HCT116 (cell line): ENCODE measurements around the gene UBR3. TPM values are rescaled to one million over a fixed set of nuclear protein-coding genes. Genes with fewer than 3 reads are reported as not detected.

Experiments used
- ATAC-seq: fragments of 200-7000 bp; cut with Tn5 transposase; 2 replicates; pipeline ENCODE4 v1.9.1; 2020; ENCODE audit warnings: mild to moderate bottlenecking, moderate library complexity
- BruUV-seq: library from RNA; stranded (reverse); fragments of 400-500 nt; replicated peaks from 2 replicates; lab custom pipeline; 2021; lab: Mats Ljungman, UMichigan
- CTCF ChIA-PET: fragments of 300-600 bp; sonication (Branson Sonifier 250); formaldehyde crosslinking; loops from one replicate; lab custom pipeline; 2021; ENCODE audit warnings: antibody characterized with exemption; lab: Charles Lee
- POLR2A ChIA-PET: fragments of 300-600, 350-600 bp; sonication (Branson Sonifier 250); formaldehyde crosslinking; loops from one replicate; lab custom pipeline; 2021; ENCODE audit warnings: antibody characterized with exemption; lab: Charles Lee
- RAD21 ChIA-PET, 2 experiments: fragments of 300-600 bp; sonication (Branson Sonifier 250); formaldehyde crosslinking; loops; one replicate each; lab custom pipeline; 2023; ENCODE audit warnings: low total read pairs in 2 of 2; ENCODE audit not compliant: uncharacterized antibody in 2 of 2, unreplicated experiment in 2 of 2, low non-redundant PET in 1 of 2; lab: Charles Lee
- DNase-seq: peaks from one replicate; pipeline ENCODE4 v3.0.0-alpha.2; 2010; ENCODE audit warnings: low read depth, low spot score
- H2AFZ ChIP-seq: fragments of 200-600 bp; shearing (Covaris generic), sonication (generic); 2 replicates; pipeline ENCODE4 v1.6.1; 2017; ENCODE audit warnings: low read depth, mixed run types, mixed read lengths, antibody characterized with exemption, low read length; ENCODE audit not compliant: poor library complexity, severe bottlenecking
- H3K27ac ChIP-seq: 2 replicates; pipeline ENCODE4 v1.5.1; 2012; ENCODE audit warnings: low read depth, low read length
- H3K27me3 ChIP-seq: fragments of 200-600 bp; sonication (generic); 2 replicates; pipeline ENCODE4 v1.6.1; 2016; ENCODE audit warnings: mixed run types, low read length, mixed read lengths; ENCODE audit not compliant: insufficient read depth
- H3K36me3 ChIP-seq, 2 experiments: fragments of 200-500 bp in 1 of 2; fragments of 200-600 bp in 1 of 2; sonication (Bioruptor generic) in 1 of 2; sonication (generic) in 1 of 2; 2 replicates each; pipeline versions ENCODE4 v1.5.1 to v1.6.1; 2014 to 2016; ENCODE audit warnings: low read length in 2 of 2, inconsistent platforms in 1 of 2, mixed read lengths in 1 of 2, mixed run types in 1 of 2; ENCODE audit not compliant: insufficient read depth in 2 of 2, control insufficient read depth in 1 of 2
- H3K4me1 ChIP-seq, 2 experiments: fragments of 200-600 bp in 1 of 2; sonication (generic) in 1 of 2; 2 replicates each; pipeline versions ENCODE4 v1.5.1 to v1.6.1; 2012 to 2017; ENCODE audit warnings: low read length in 2 of 2, inconsistent platforms in 1 of 2, mild to moderate bottlenecking in 1 of 2, mixed read lengths in 1 of 2, mixed run types in 1 of 2, moderate library complexity in 1 of 2; ENCODE audit not compliant: insufficient read depth in 2 of 2, control insufficient read depth in 1 of 2
- H3K4me2 ChIP-seq: fragments of 200-600 bp; sonication (generic); 2 replicates; pipeline ENCODE4 v1.6.1; 2017; ENCODE audit warnings: mixed run types, low read length, mixed read lengths
- H3K4me3 ChIP-seq, 2 experiments: fragments of 200-600 bp in 1 of 2; sonication (generic) in 1 of 2; replicated peaks in 1 of 2; 2 replicates each; pipeline ENCODE4 v1.5.1; 2011 to 2016; ENCODE audit warnings: low read length in 2 of 2, control low read depth in 1 of 2, low read depth in 1 of 2, mild to moderate bottlenecking in 1 of 2, mixed read lengths in 1 of 2, mixed run types in 1 of 2
- H3K79me2 ChIP-seq: fragments of 200-600 bp; sonication (generic); 2 replicates; pipeline ENCODE4 v1.6.1; 2017; ENCODE audit warnings: mild to moderate bottlenecking, mixed run types, low read length, moderate library complexity, mixed read lengths; ENCODE audit not compliant: insufficient read depth
- H3K9ac ChIP-seq: fragments of 200-600 bp; sonication (generic); 2 replicates; pipeline ENCODE4 v1.6.1; 2016; ENCODE audit warnings: low read length, mixed read lengths
- H3K9me2 ChIP-seq: fragments of 200-600 bp; sonication (generic), shearing (Covaris generic); 2 replicates; pipeline ENCODE4 v1.6.1; 2017; ENCODE audit warnings: mixed run types, mild to moderate bottlenecking, moderate library complexity; ENCODE audit not compliant: insufficient read depth
- H3K9me3 ChIP-seq, 2 experiments: fragments of 200-500 bp in 1 of 2; fragments of 200-600 bp in 1 of 2; sonication (Bioruptor generic) in 1 of 2; sonication (generic) in 1 of 2; 2 replicates each; pipeline ENCODE4 v1.6.1; 2014 to 2017; ENCODE audit warnings: low read length in 2 of 2, mixed read lengths in 2 of 2, inconsistent platforms in 1 of 2, low read depth in 1 of 2, mild to moderate bottlenecking in 1 of 2, mixed run types in 1 of 2, moderate library complexity in 1 of 2; ENCODE audit not compliant: control insufficient read depth in 1 of 2, insufficient read depth in 1 of 2
- H4K20me1 ChIP-seq: fragments of 200-600 bp; sonication (generic), shearing (Covaris generic); 2 replicates; pipeline ENCODE4 v1.6.1; 2017; ENCODE audit warnings: mixed run types, mild to moderate bottlenecking, moderate library complexity; ENCODE audit not compliant: insufficient read depth
- ATF3 ChIP-seq: IDR thresholded peaks from 2 replicates; pipeline ENCODE4 v1.6.1; 2012
- CTCF ChIP-seq, 3 experiments: fragments of 200-600 bp in 1 of 3; sonication (generic) in 1 of 3; IDR thresholded peaks in 2 of 3; conservative IDR thresholded peaks in 1 of 3; 2 replicates each; pipeline ENCODE4 v1.5.1; 2012 to 2017; ENCODE audit warnings: low read depth in 2 of 3, low read length in 2 of 3, antibody characterized with exemption in 1 of 3, borderline replicate concordance in 1 of 3, control low read depth in 1 of 3, mild to moderate bottlenecking in 1 of 3, mixed read lengths in 1 of 3, mixed run types in 1 of 3, moderate library complexity in 1 of 3; ENCODE audit not compliant: insufficient read depth in 1 of 3
- EGR1 ChIP-seq: IDR thresholded peaks from 2 replicates; pipeline ENCODE4 v1.6.1; 2012; ENCODE audit warnings: low read depth
- EZH2 ChIP-seq: fragments of 200-600 bp; sonication (generic); IDR thresholded peaks from 2 replicates; pipeline ENCODE4 v1.6.1; 2017; ENCODE audit warnings: antibody characterized with exemption, mixed run types
- FOSL1 ChIP-seq: IDR thresholded peaks from 2 replicates; pipeline ENCODE4 v1.6.1; 2012; ENCODE audit warnings: low read depth
- JUND ChIP-seq: IDR thresholded peaks from 2 replicates; pipeline ENCODE4 v1.6.1; 2012
- POLR2A ChIP-seq: IDR thresholded peaks from 2 replicates; pipeline ENCODE4 v1.7.0; 2011; ENCODE audit warnings: borderline replicate concordance; ENCODE audit not compliant: insufficient read depth, insufficient read length; ENCODE audit errors: extremely low read depth
- POLR2AphosphoS5 ChIP-seq: IDR thresholded peaks from 2 replicates; pipeline ENCODE4 v1.6.1; 2011; ENCODE audit warnings: mild to moderate bottlenecking, low read depth, low read length, moderate library complexity
- REST ChIP-seq: IDR thresholded peaks from 2 replicates; pipeline ENCODE4 v1.6.1; 2012; ENCODE audit warnings: low read depth
- SIN3A ChIP-seq: IDR thresholded peaks from 2 replicates; pipeline ENCODE4 v1.6.1; 2012; ENCODE audit warnings: low read depth
- SP1 ChIP-seq: IDR thresholded peaks from 2 replicates; pipeline ENCODE4 v1.6.1; 2012; ENCODE audit warnings: low read depth
- SRF ChIP-seq: IDR thresholded peaks from 2 replicates; pipeline ENCODE4 v1.6.1; 2012; ENCODE audit warnings: low read depth
- TCF7L2 ChIP-seq: IDR thresholded peaks from 2 replicates; pipeline ENCODE4 v1.7.0; 2011; ENCODE audit warnings: borderline replicate concordance, inconsistent platforms; ENCODE audit not compliant: insufficient read depth, insufficient read length; ENCODE audit errors: extremely low read depth
- YY1 ChIP-seq: IDR thresholded peaks from 2 replicates; pipeline ENCODE4 v1.6.1; 2011; ENCODE audit warnings: low read length, low read depth, moderate library complexity, mild to moderate bottlenecking; ENCODE audit not compliant: insufficient replicate concordance; ENCODE audit errors: extremely low read depth
- ZBTB33 ChIP-seq: IDR thresholded peaks from 2 replicates; pipeline ENCODE4 v1.6.1; 2011; ENCODE audit warnings: mild to moderate bottlenecking, low read length, moderate library complexity; ENCODE audit not compliant: insufficient replicate concordance; ENCODE audit errors: extremely low read depth
- ZFX ChIP-seq: fragments of 450-650 bp; IDR thresholded peaks from 2 replicates; pipeline ENCODE4 v1.6.1; 2017
- ZNF274 ChIP-seq: fragments of 200-500 bp; sonication (Bioruptor generic); IDR thresholded peaks from 2 replicates; pipeline ENCODE4 v1.6.1; 2014; ENCODE audit warnings: mild to moderate bottlenecking, low read depth, low read length, inconsistent platforms
- intact Hi-C: fragments of 100-400 bp; cut with micrococcal nuclease; formaldehyde crosslinking; loops from 2 replicates; pipeline ENCODE4 v1.10.0; 2022
- total RNA-seq: library from RNA; stranded (reverse); gene quantifications from one replicate; pipeline ENCODE4 v1.2.1, GENCODE V29; 2021; ENCODE audit not compliant: unreplicated experiment
- TF ChIP-seq, protein P1 (sequence below): IDR thresholded peaks from 2 replicates; pipeline ENCODE4 v1.6.1; 2012

Gene UBR3
- total RNA-seq, 1 experiment from 2014 or later, result 29.5 TPM

GRCh38 chr2:170024721-170025120, 197.5 kb downstream of the UBR3 start:
- Histone ChIP-seq H3K9me2 (no peaks in the 10 kb centered on the region), H2AFZ (no peak overlapping the region), H3K4me3 (no peak overlapping the region), H3K79me2 (no peaks in the 10 kb centered on the region), H3K9me3 (no peaks in the 10 kb centered on the region), H3K36me3 (no peaks in the 10 kb centered on the region), H3K27me3 (no peaks in the 10 kb centered on the region), H3K4me2 (no peak overlapping the region), H4K20me1 (no peaks in the 10 kb centered on the region), H3K9ac (no peak overlapping the region), H3K4me1 (no peaks in the 10 kb centered on the region), H3K27ac (no peak overlapping the region)
- no TSS peak for BruUV-seq
- ChIA-PET POLR2A (no interaction called here), CTCF (no interaction called here), RAD21 (no interaction called here)
- TF ChIP-seq ZBTB33 (no peak), JUND (no peak), SP1 (no peak), YY1 (no peak), TCF7L2 (no peak), ZNF274 (no peak), POLR2A (no peak), EGR1 (no peak), REST (no peak), FOSL1 (no peak), ZFX (no peak), SRF (no peak), SIN3A (no peak), ATF3 (no peak), POLR2AphosphoS5 (no peak), EZH2 (no peak), CTCF (IDR thresholded peaks at IDR 0.05 in 2 of 3, conservative IDR thresholded peaks at IDR 0.05 in 1 of 3; ENCODE audit: borderline replicate concordance in 1 of 3, insufficient read depth in 1 of 3, low read depth in 2 of 3, low read length in 2 of 3) (no peak)
- TF ChIP-seq, protein P1, sequence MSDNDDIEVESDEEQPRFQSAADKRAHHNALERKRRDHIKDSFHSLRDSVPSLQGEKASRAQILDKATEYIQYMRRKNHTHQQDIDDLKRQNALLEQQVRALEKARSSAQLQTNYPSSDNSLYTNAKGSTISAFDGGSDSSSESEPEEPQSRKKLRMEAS, result no peak
- DNase-seq (no peak), ATAC-seq (no peak)
- intact Hi-C loops, result no loop called here
